ENCODE data around the gene RUBCN.
"Not testable (repeated sequence)": the region's sequence is repeated elsewhere in the genome, so short reads cannot be mapped to it uniquely, and the experiment has no call there.

GRCh38 chr3:197662352-197662751 lies 74.4 kb downstream of the RUBCN start:
- not testable (repeated sequence) for TF ChIP-seq POLR2AphosphoS5 (IDR thresholded peaks at IDR 0.05; ENCODE audit: borderline replicate concordance, low read depth, low read length); EZH2 (IDR thresholded peaks at IDR 0.05); FOXP2 (optimal IDR thresholded peaks at IDR 0.05; ENCODE audit: control extremely low read depth, extremely low read length, insufficient read depth)
